ENCODE data around the gene APPBP2.
"Not testable (repeated sequence)": the region's sequence is repeated elsewhere in the genome, so short reads cannot be mapped to it uniquely, and the experiment has no call there.

APPBP2 gene

GRCh38 chr17:60496041-60496440, 30.0 kb downstream of the APPBP2 start:
- DNase-seq (ENCODE audit: low read depth), result no peak
- no peak overlapping the region for H3K4me3 ChIP-seq (ENCODE audit: low read length)
- TF ChIP-seq CTCF (conservative IDR thresholded peaks at IDR 0.05; ENCODE audit: low read depth, low read length), result no peak

- TF ChIP-seq CTCF (conservative IDR thresholded peaks at IDR 0.05; ENCODE audit: low read depth, low read length), result no peak
Observed at GRCh38 chr17:60495260-60495659, 30.8 kb downstream of the APPBP2 start.

GRCh38 chr17:60493847-60494321, 32.2 kb downstream of the APPBP2 start:
- no peak overlapping the region for H3K4me3 ChIP-seq (ENCODE audit: low read length)
- no peak for TF ChIP-seq CTCF (conservative IDR thresholded peaks at IDR 0.05; ENCODE audit: low read depth, low read length)
- no peak for DNase-seq (ENCODE audit: low read depth)

More at GRCh38 chr17:60495260-60495659, 30.8 kb downstream of the APPBP2 start:
- no peak overlapping the region for H3K4me3 ChIP-seq (ENCODE audit: low read length)
- DNase-seq (ENCODE audit: low read depth), result no peak

GRCh38 chr17:60491771-60492170, 34.3 kb downstream of the APPBP2 start:
- TF ChIP-seq CTCF (conservative IDR thresholded peaks at IDR 0.05; ENCODE audit: low read depth, low read length), result no peak
- no peak overlapping the region for H3K4me3 ChIP-seq (ENCODE audit: low read length)
- no peak for DNase-seq (ENCODE audit: low read depth)

GRCh38 chr17:60490594-60490993, 35.4 kb downstream of the APPBP2 start:
- not testable (repeated sequence) for DNase-seq (ENCODE audit: low read depth); H3K4me3 ChIP-seq (ENCODE audit: low read length)

GRCh38 chr17:60481604-60482003, 44.4 kb downstream of the APPBP2 start:
- H3K4me3 ChIP-seq (ENCODE audit: low read length), result no peak overlapping the region
- DNase-seq (ENCODE audit: low read depth), result no peak
- no peak for TF ChIP-seq CTCF (conservative IDR thresholded peaks at IDR 0.05; ENCODE audit: low read depth, low read length)

GRCh38 chr17:60473788-60474187, 52.3 kb downstream of the APPBP2 start:
- no peak for TF ChIP-seq CTCF (conservative IDR thresholded peaks at IDR 0.05; ENCODE audit: low read depth, low read length)
- DNase-seq (ENCODE audit: low read depth), result no peak
- no peak overlapping the region for H3K4me3 ChIP-seq (ENCODE audit: low read length)

GRCh38 chr17:60472449-60472848, 53.6 kb downstream of the APPBP2 start:
- TF ChIP-seq CTCF (conservative IDR thresholded peaks at IDR 0.05; ENCODE audit: low read depth, low read length), result no peak
- no peak overlapping the region for H3K4me3 ChIP-seq (ENCODE audit: low read length)
- no peak for DNase-seq (ENCODE audit: low read depth)
